HepG2 (cell line): ENCODE measurements around the gene HSPA4L. TPM values are rescaled to one million over a fixed set of nuclear protein-coding genes. Genes with fewer than 3 reads are reported as not detected.

Experiments used
- ADNP ChIP-seq: sonication (generic); formaldehyde crosslinking; IDR thresholded peaks from 2 replicates; pipeline ENCODE4 v1.4.0; 2020; ENCODE audit warnings: missing genetic modification reagents
- ARNT2 ChIP-seq: sonication (generic); formaldehyde crosslinking; IDR thresholded peaks from 2 replicates; pipeline ENCODE4 v1.8.0; 2022; ENCODE audit warnings: mild to moderate bottlenecking, low read depth, missing genetic modification reagents, moderate library complexity
- CBX2 ChIP-seq, 2 experiments: fragments of 200-600 bp in 1 of 2; sonication (generic); formaldehyde crosslinking in 1 of 2; IDR thresholded peaks; 2 replicates each; pipeline versions ENCODE4 v1.7.0 to v1.8.1; 2018 to 2022; ENCODE audit warnings: low read depth in 2 of 2, low read length in 1 of 2, mild to moderate bottlenecking in 1 of 2, missing genetic modification reagents in 1 of 2
- DNMT1 ChIP-seq: sonication (generic); formaldehyde crosslinking; IDR thresholded peaks from 2 replicates; pipeline ENCODE4 v1.5.1; 2020; ENCODE audit warnings: mild to moderate bottlenecking, missing genetic modification reagents
- GLI4 ChIP-seq: sonication (generic); formaldehyde crosslinking; IDR thresholded peaks from 2 replicates; pipeline ENCODE4 v1.5.1; 2020; ENCODE audit warnings: missing genetic modification reagents, mild to moderate bottlenecking, moderate library complexity, borderline replicate concordance
- KDM5A ChIP-seq: fragments of 200-600 bp; sonication (generic); IDR thresholded peaks from 2 replicates; pipeline ENCODE4 v1.7.0; 2018; ENCODE audit warnings: antibody characterized with exemption, mild to moderate bottlenecking, low read length, borderline replicate concordance
- MTF2 ChIP-seq: sonication (generic); formaldehyde crosslinking; IDR thresholded peaks from 2 replicates; pipeline ENCODE4 v1.5.0; 2020; ENCODE audit warnings: missing genetic modification reagents, borderline replicate concordance
- MXI1 ChIP-seq: IDR thresholded peaks from 3 replicates; pipeline ENCODE4 v1.6.1; 2012; ENCODE audit warnings: low read depth, low read length, inconsistent platforms, borderline replicate concordance
- NAIF1 ChIP-seq: sonication (generic); formaldehyde crosslinking; IDR thresholded peaks from 2 replicates; pipeline ENCODE4 v1.5.0; 2020; ENCODE audit warnings: mild to moderate bottlenecking, missing genetic modification reagents, borderline replicate concordance
- NONO ChIP-seq, 2 experiments: fragments of 450-650 bp in 1 of 2; sonication (generic) in 1 of 2; formaldehyde crosslinking in 1 of 2; IDR thresholded peaks in 1 of 2; conservative IDR thresholded peaks in 1 of 2; 2 replicates each; pipeline versions ENCODE4 v1.6.1 to v1.8.0; 2017 to 2022; ENCODE audit warnings: mild to moderate bottlenecking in 1 of 2, missing genetic modification reagents in 1 of 2, moderate library complexity in 1 of 2
- SNAPC2 ChIP-seq: sonication (generic); formaldehyde crosslinking; IDR thresholded peaks from 2 replicates; pipeline ENCODE4 v1.8.1; 2022; ENCODE audit warnings: mild to moderate bottlenecking, missing genetic modification reagents
- SP4 ChIP-seq: sonication (generic); formaldehyde crosslinking; IDR thresholded peaks from 2 replicates; pipeline ENCODE4 v1.8.1; 2023; ENCODE audit warnings: mild to moderate bottlenecking, missing genetic modification reagents
- TAF1 ChIP-seq: sonication (generic); formaldehyde crosslinking; IDR thresholded peaks from 2 replicates; pipeline ENCODE4 v1.4.0; 2020; ENCODE audit warnings: missing genetic modification reagents
- TBP ChIP-seq: sonication (generic); formaldehyde crosslinking; IDR thresholded peaks from 2 replicates; pipeline ENCODE4 v1.5.0; 2020; ENCODE audit warnings: missing genetic modification reagents
- ZBTB7B ChIP-seq: sonication (generic); formaldehyde crosslinking; IDR thresholded peaks from 2 replicates; pipeline ENCODE4 v1.4.0; 2020; ENCODE audit warnings: missing genetic modification reagents
- ZNF567 ChIP-seq: sonication (generic); formaldehyde crosslinking; IDR thresholded peaks from 2 replicates; pipeline ENCODE4 v1.8.1; 2023; ENCODE audit warnings: mild to moderate bottlenecking, missing genetic modification reagents, borderline replicate concordance
- ZNF703 ChIP-seq: sonication (generic); formaldehyde crosslinking; IDR thresholded peaks from 2 replicates; pipeline ENCODE4 v1.5.1; 2020; ENCODE audit warnings: missing genetic modification reagents, mild to moderate bottlenecking, moderate library complexity, borderline replicate concordance
- polyA plus RNA-seq, 8 experiments: library from polyadenylated mRNA; depleted of rRNA in 3 of 8; stranded (reverse) in 7 of 8; unstranded in 1 of 8; fragments of >200 nt; fragmentation: Illumina TruSeq in 4 of 8; extraction: Trizol in 4 of 8; gene quantifications; 2 replicates each; pipeline versions ENCODE4 v1.2.1 to v1.2.3, GENCODE V29; 2011 to 2016; ENCODE audit warnings: low read depth in 4 of 8, missing spikeins in 1 of 8, mixed read lengths in 1 of 8; ENCODE audit not compliant: insufficient read depth in 1 of 8
- total RNA-seq, 5 experiments: library from RNA; depleted of rRNA; stranded (reverse); fragments of >200 nt; fragmentation: Illumina TruSeq; extraction: Trizol; gene quantifications; 2 replicates each; pipeline ENCODE4 v1.2.3, GENCODE V29; 2016; ENCODE audit warnings: low read depth in 1 of 5
- TF ChIP-seq, protein P1 (sequence below): IDR thresholded peaks from 2 replicates; pipeline ENCODE4 v1.6.1; 2016
- TF ChIP-seq, protein P2 (sequence below): sonication (generic); formaldehyde crosslinking; IDR thresholded peaks from 2 replicates; pipeline ENCODE4 v1.9.0; 2021; ENCODE audit warnings: missing genetic modification reagents, mild to moderate bottlenecking, borderline replicate concordance
- TF ChIP-seq, protein P3 (sequence below): IDR thresholded peaks from 2 replicates; pipeline ENCODE4 v1.6.1; 2012; ENCODE audit warnings: low read length, improper control_type of control experiment
- TF ChIP-seq, protein P4 (sequence below): sonication (generic); formaldehyde crosslinking; IDR thresholded peaks from 2 replicates; pipeline ENCODE4 v1.4.0; 2020; ENCODE audit warnings: low read depth, mild to moderate bottlenecking, missing genetic modification reagents

HSPA4L gene
- total and polyA plus RNA-seq, 2 of the 13 experiments (the other 11 are each of a cell fraction or from before 2014, with no cell fraction given): 3.7 to 31.5 TPM

DNA sequence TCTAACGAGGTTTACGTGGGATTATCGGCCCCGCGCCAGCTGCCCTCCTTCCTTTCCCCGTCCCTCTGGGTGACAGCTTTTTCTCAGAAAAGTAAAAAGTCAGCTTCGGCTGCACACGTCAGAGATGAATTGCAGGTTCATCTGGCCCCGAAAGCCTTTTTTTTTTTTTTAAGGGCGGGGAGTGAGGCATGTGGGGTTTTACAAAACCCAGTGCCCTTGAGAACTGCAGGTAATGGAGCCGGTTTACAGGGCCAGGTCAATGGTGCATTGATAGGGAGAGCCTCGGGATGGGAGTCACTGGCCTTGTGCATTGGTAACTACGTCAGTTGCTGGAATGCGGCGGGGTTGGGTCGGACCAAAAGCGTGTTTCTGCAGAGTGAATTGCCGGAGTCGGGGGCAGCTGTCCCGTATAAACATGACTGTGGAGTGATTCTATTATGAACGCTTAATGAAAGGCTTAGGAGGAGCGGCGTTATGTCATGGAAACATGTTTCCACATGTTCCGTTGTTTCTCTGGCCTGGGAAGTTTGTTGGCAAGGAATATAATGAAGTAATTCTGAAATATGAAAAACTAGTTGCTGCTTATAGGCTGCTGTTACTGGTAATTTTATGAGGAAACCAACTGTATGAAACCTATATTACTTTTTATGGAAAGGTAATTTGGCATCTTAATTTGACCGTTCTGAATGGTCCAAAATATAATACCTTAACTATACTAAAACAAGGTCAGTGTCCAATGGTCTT, 1.1 kb downstream of the HSPA4L start (continued):
- no peak for TF ChIP-seq NONO (IDR thresholded peaks at IDR 0.05)
- 0 out of 2 replicates have a peak, but pooled peaks have one; percentile 16 for TF ChIP-seq NONO (CRISPR knock-in tag; conservative IDR thresholded peaks at IDR 0.05)
- TF ChIP-seq TAF1 (CRISPR knock-in tag): 0 out of 2 replicates have a peak, but pooled peaks have one; percentile 23
- TF ChIP-seq CBX2 (IDR thresholded peaks at IDR 0.05; ENCODE audit: low read depth, low read length): no peak
- TF ChIP-seq CBX2 (CRISPR knock-in tag; IDR thresholded peaks at IDR 0.05; ENCODE audit: low read depth): no peak
- TF ChIP-seq NAIF1 (CRISPR knock-in tag): peak; percentile 33; the same call in 1 of the 2 replicates
- TF ChIP-seq, protein P1, sequence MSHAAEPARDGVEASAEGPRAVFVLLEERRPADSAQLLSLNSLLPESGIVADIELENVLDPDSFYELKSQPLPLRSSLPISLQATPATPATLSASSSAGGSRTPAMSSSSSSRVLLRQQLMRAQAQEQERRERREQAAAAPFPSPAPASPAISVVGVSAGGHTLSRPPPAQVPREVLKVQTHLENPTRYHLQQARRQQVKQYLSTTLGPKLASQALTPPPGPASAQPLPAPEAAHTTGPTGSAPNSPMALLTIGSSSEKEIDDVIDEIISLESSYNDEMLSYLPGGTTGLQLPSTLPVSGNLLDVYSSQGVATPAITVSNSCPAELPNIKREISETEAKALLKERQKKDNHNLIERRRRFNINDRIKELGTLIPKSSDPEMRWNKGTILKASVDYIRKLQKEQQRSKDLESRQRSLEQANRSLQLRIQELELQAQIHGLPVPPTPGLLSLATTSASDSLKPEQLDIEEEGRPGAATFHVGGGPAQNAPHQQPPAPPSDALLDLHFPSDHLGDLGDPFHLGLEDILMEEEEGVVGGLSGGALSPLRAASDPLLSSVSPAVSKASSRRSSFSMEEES: no peak
- TF ChIP-seq ZBTB7B (CRISPR knock-in tag): no peak
- no peak for TF ChIP-seq SNAPC2
- no peak; the same call in 1 of the 2 replicates for TF ChIP-seq SP4
- no peak for TF ChIP-seq TBP (CRISPR knock-in tag)
- TF ChIP-seq, protein P2, sequence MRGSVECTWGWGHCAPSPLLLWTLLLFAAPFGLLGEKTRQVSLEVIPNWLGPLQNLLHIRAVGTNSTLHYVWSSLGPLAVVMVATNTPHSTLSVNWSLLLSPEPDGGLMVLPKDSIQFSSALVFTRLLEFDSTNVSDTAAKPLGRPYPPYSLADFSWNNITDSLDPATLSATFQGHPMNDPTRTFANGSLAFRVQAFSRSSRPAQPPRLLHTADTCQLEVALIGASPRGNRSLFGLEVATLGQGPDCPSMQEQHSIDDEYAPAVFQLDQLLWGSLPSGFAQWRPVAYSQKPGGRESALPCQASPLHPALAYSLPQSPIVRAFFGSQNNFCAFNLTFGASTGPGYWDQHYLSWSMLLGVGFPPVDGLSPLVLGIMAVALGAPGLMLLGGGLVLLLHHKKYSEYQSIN (CRISPR knock-in tag): no peak
- TF ChIP-seq, protein P3, sequence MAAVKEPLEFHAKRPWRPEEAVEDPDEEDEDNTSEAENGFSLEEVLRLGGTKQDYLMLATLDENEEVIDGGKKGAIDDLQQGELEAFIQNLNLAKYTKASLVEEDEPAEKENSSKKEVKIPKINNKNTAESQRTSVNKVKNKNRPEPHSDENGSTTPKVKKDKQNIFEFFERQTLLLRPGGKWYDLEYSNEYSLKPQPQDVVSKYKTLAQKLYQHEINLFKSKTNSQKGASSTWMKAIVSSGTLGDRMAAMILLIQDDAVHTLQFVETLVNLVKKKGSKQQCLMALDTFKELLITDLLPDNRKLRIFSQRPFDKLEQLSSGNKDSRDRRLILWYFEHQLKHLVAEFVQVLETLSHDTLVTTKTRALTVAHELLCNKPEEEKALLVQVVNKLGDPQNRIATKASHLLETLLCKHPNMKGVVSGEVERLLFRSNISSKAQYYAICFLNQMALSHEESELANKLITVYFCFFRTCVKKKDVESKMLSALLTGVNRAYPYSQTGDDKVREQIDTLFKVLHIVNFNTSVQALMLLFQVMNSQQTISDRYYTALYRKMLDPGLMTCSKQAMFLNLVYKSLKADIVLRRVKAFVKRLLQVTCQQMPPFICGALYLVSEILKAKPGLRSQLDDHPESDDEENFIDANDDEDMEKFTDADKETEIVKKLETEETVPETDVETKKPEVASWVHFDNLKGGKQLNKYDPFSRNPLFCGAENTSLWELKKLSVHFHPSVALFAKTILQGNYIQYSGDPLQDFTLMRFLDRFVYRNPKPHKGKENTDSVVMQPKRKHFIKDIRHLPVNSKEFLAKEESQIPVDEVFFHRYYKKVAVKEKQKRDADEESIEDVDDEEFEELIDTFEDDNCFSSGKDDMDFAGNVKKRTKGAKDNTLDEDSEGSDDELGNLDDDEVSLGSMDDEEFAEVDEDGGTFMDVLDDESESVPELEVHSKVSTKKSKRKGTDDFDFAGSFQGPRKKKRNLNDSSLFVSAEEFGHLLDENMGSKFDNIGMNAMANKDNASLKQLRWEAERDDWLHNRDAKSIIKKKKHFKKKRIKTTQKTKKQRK: no peak
- TF ChIP-seq ADNP (CRISPR knock-in tag): no peak
- TF ChIP-seq KDM5A: no peak
- no peak for TF ChIP-seq GLI4
- no peak for TF ChIP-seq DNMT1 (CRISPR knock-in tag)
- no peak for TF ChIP-seq MTF2 (CRISPR knock-in tag)
- TF ChIP-seq, protein P4, sequence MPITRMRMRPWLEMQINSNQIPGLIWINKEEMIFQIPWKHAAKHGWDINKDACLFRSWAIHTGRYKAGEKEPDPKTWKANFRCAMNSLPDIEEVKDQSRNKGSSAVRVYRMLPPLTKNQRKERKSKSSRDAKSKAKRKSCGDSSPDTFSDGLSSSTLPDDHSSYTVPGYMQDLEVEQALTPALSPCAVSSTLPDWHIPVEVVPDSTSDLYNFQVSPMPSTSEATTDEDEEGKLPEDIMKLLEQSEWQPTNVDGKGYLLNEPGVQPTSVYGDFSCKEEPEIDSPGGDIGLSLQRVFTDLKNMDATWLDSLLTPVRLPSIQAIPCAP (CRISPR knock-in tag): no peak
- TF ChIP-seq ZNF567: no peak
- 0 out of 2 replicates have a peak, but pooled peaks have one; percentile 17 for TF ChIP-seq ARNT2
- peak; percentile 42; the same call in 1 of the 3 replicates for TF ChIP-seq MXI1
- 0 out of 2 replicates have a peak, but pooled peaks have one; percentile 2 for TF ChIP-seq ZNF703
